Measurements from ENCODE around the gene ABCF3. TPM values are rescaled to one million over a fixed set of nuclear protein-coding genes. Genes with fewer than 3 reads are reported as not detected.

The ABCF3 gene
- total RNA-seq, 8 experiments from 2014 or later, result 21.6 to 67.9 (median 40.6) TPM

GRCh38 chr3:184181596-184181995, 4.4 kb upstream of the ABCF3 start:
- H3K4me3 ChIP-seq, result no peak overlapping the region
- in situ Hi-C loops (cut with MboI; ENCODE audit: low pct_unique_long_range_greater_than_20kb in 2 of 9, low sequenced_read_pairs in 9 of 9, unreplicated experiment in 9 of 9), result no loop called here
- 90 to 100% (median 97%) methylated on average over 1 to 6 of the region's 9 CpGs; no CpG with 5 or more reads in 5 of the 10 experiments for whole genome bisulfite sequencing, 10 experiments
- H3K27ac ChIP-seq, result no peak overlapping the region
- no peak for ATAC-seq (replicated peaks in 6 of 8)
- H3K4me1 ChIP-seq (replicated peaks in 1 of 2), result peaks cover 15 to 19% of the 10 kb centered on the region in 2 donors

- in situ Hi-C loops (cut with MboI; ENCODE audit: low pct_unique_long_range_greater_than_20kb in 2 of 9, low sequenced_read_pairs in 9 of 9, unreplicated experiment in 9 of 9), result no loop called here
- WGBS, 10 experiments, result 100% methylated on average over 1 of the region's 5 CpGs; no CpG with 5 or more reads in 9 of the 10 experiments
- Histone ChIP-seq H3K4me3 (no peak overlapping the region), H3K4me1 (replicated peaks in 1 of 2) (peaks cover 7 to 10% of the 10 kb centered on the region in 2 donors), H3K27ac (no peak overlapping the region)
- no peak for ATAC-seq (replicated peaks in 6 of 8)
Observed at GRCh38 chr3:184183679-184184078, 2.3 kb upstream of the ABCF3 start.

GRCh38 chr3:184184546-184185230, 1.3 kb upstream of the ABCF3 start:
- in situ Hi-C loops (cut with MboI; ENCODE audit: low pct_unique_long_range_greater_than_20kb in 2 of 9, low sequenced_read_pairs in 9 of 9, unreplicated experiment in 9 of 9), result no loop called here
- ATAC-seq (replicated peaks in 6 of 8), result no peak
- 57 to 100% (median 100%) methylated on average over 1 to 15 of the region's 18 CpGs; no CpG with 5 or more reads in 1 of the 10 experiments for WGBS, 10 experiments
- H3K4me3 ChIP-seq, result no peak overlapping the region
- peak overlapping the region; percentile 79 to 87 for H3K27ac ChIP-seq
- H3K4me1 ChIP-seq (replicated peaks in 1 of 2), result peaks cover 7 to 10% of the 10 kb centered on the region in 2 donors

- peak overlapping the region; percentile 79 to 87 for H3K27ac ChIP-seq
- peak overlapping the region; percentile 57 to 87 (median 68) for H3K4me3 ChIP-seq
- 0 to 21% (median 8%) methylated on average over 1 to 7 of the region's 55 CpGs; no CpG with 5 or more reads in 2 of the 10 experiments for WGBS, 10 experiments
- ATAC-seq (replicated peaks in 6 of 8), result peak; percentile 81 to 94 (median 91)
- H3K4me1 ChIP-seq (replicated peaks in 1 of 2), result peaks cover 7 to 10% of the 10 kb centered on the region in 2 donors
- in situ Hi-C loops (cut with MboI; ENCODE audit: low pct_unique_long_range_greater_than_20kb in 2 of 9, low sequenced_read_pairs in 9 of 9, unreplicated experiment in 9 of 9), result no loop called here
Observed at GRCh38 chr3:184185461-184186183, 377 bp upstream of the ABCF3 start.

GRCh38 chr3:184186902-184187207, 856 bp downstream of the ABCF3 start:
- ATAC-seq (replicated peaks in 6 of 8), result peak in 1 of 8 experiments; percentile 1
- Histone ChIP-seq H3K27ac (no peak overlapping the region), H3K4me1 (replicated peaks in 1 of 2) (peaks cover 7 to 10% of the 10 kb centered on the region in 2 donors), H3K4me3 (peak overlapping the region; percentile 57 to 87 (median 68))
- in situ Hi-C loops (cut with MboI; ENCODE audit: low pct_unique_long_range_greater_than_20kb in 2 of 9, low sequenced_read_pairs in 9 of 9, unreplicated experiment in 9 of 9), result no loop called here
- 0% methylated on average over 1 of the region's 3 CpGs; no CpG with 5 or more reads in 6 of the 10 experiments for WGBS, 10 experiments

GRCh38 chr3:184188080-184188479, 2.1 kb downstream of the ABCF3 start:
- ATAC-seq (replicated peaks in 6 of 8), result no peak
- in situ Hi-C loops (cut with MboI; ENCODE audit: low pct_unique_long_range_greater_than_20kb in 2 of 9, low sequenced_read_pairs in 9 of 9, unreplicated experiment in 9 of 9), result no loop called here
- no peak overlapping the region for H3K4me3 ChIP-seq
- peaks cover 7 to 10% of the 10 kb centered on the region in 2 donors for H3K4me1 ChIP-seq (replicated peaks in 1 of 2)
- 78 to 100% (median 92%) methylated on average over 1 to 7 of the region's 17 CpGs; no CpG with 5 or more reads in 3 of the 10 experiments for WGBS, 10 experiments
- H3K27ac ChIP-seq, result no peak overlapping the region

GRCh38 chr3:184189421-184189820, 3.4 kb downstream of the ABCF3 start:
- Histone ChIP-seq H3K27ac (no peak overlapping the region), H3K4me1 (replicated peaks in 1 of 2) (peaks cover 7 to 10% of the 10 kb centered on the region in 2 donors), H3K4me3 (no peak overlapping the region)
- in situ Hi-C loops (cut with MboI; ENCODE audit: low pct_unique_long_range_greater_than_20kb in 2 of 9, low sequenced_read_pairs in 9 of 9, unreplicated experiment in 9 of 9), result no loop called here
- WGBS, 10 experiments, result 80 to 100% (median 100%) methylated on average over 1 to 9 of the region's 13 CpGs; no CpG with 5 or more reads in 5 of the 10 experiments
- no peak for ATAC-seq (replicated peaks in 6 of 8)

- no peak overlapping the region for H3K27ac ChIP-seq
- WGBS, 10 experiments, result 100% methylated on average over 2 to 3 of the region's 10 CpGs; no CpG with 5 or more reads in 8 of the 10 experiments
- no peak for ATAC-seq (replicated peaks in 6 of 8)
- in situ Hi-C loops (cut with MboI; ENCODE audit: low pct_unique_long_range_greater_than_20kb in 2 of 9, low sequenced_read_pairs in 9 of 9, unreplicated experiment in 9 of 9), result no loop called here
- H3K4me1 ChIP-seq (replicated peaks in 1 of 2), result no peaks in the 10 kb centered on the region
- no peak overlapping the region for H3K4me3 ChIP-seq
Observed at GRCh38 chr3:184192889-184193288, 6.9 kb downstream of the ABCF3 start.

- no peak for ATAC-seq (replicated peaks in 6 of 8)
- H3K4me1 ChIP-seq (replicated peaks in 1 of 2), result no peaks in the 10 kb centered on the region
- no peak overlapping the region for H3K4me3 ChIP-seq
- in situ Hi-C loops (cut with MboI; ENCODE audit: low pct_unique_long_range_greater_than_20kb in 2 of 9, low sequenced_read_pairs in 9 of 9, unreplicated experiment in 9 of 9), result no loop called here
- no peak overlapping the region for H3K27ac ChIP-seq
- 29 to 100% (median 90%) methylated on average over 2 to 3 of the region's 9 CpGs; no CpG with 5 or more reads in 5 of the 10 experiments for WGBS, 10 experiments
Observed at GRCh38 chr3:184193991-184194539, 8.1 kb downstream of the ABCF3 start.

- no peak overlapping the region for H3K27ac ChIP-seq
- H3K4me1 ChIP-seq (replicated peaks in 1 of 2), result no peaks in the 10 kb centered on the region
- 60 to 100% (median 100%) methylated on average over 1 to 2 of the region's 6 CpGs; no CpG with 5 or more reads in 4 of the 10 experiments for WGBS, 10 experiments
- no peak for ATAC-seq (replicated peaks in 6 of 8)
- no peak overlapping the region for H3K4me3 ChIP-seq
- in situ Hi-C loops (cut with MboI; ENCODE audit: low pct_unique_long_range_greater_than_20kb in 2 of 9, low sequenced_read_pairs in 9 of 9, unreplicated experiment in 9 of 9), result no loop called here
Observed at GRCh38 chr3:184196536-184196935, 10.5 kb downstream of the ABCF3 start.

- no peaks in the 10 kb centered on the region for H3K4me1 ChIP-seq (replicated peaks in 1 of 2)
- no peak overlapping the region for H3K27ac ChIP-seq
- WGBS, 10 experiments, result 50 to 100% (median 72%) methylated on average over 1 to 6 of the region's 9 CpGs; no CpG with 5 or more reads in 5 of the 10 experiments
- no peak overlapping the region for H3K4me3 ChIP-seq
- in situ Hi-C loops (cut with MboI; ENCODE audit: low pct_unique_long_range_greater_than_20kb in 2 of 9, low sequenced_read_pairs in 9 of 9, unreplicated experiment in 9 of 9), result no loop called here
- ATAC-seq (replicated peaks in 6 of 8), result no peak
Observed at GRCh38 chr3:184198509-184198908, 12.5 kb downstream of the ABCF3 start.

GRCh38 chr3:184200825-184201224, 14.8 kb downstream of the ABCF3 start:
- H3K4me1 ChIP-seq (replicated peaks in 1 of 2), result no peaks in the 10 kb centered on the region
- in situ Hi-C loops (cut with MboI; ENCODE audit: low pct_unique_long_range_greater_than_20kb in 2 of 9, low sequenced_read_pairs in 9 of 9, unreplicated experiment in 9 of 9), result no loop called here
- no peak overlapping the region for H3K27ac ChIP-seq
- no peak for ATAC-seq (replicated peaks in 6 of 8)
- H3K4me3 ChIP-seq, result no peak overlapping the region

GRCh38 chr3:184203526-184203925, 17.5 kb downstream of the ABCF3 start:
- in situ Hi-C loops (cut with MboI; ENCODE audit: low pct_unique_long_range_greater_than_20kb in 2 of 9, low sequenced_read_pairs in 9 of 9, unreplicated experiment in 9 of 9), result no loop called here
- WGBS, 10 experiments, result 50 to 94% (median 66%) methylated on average over 2 to 5 of the region's 8 CpGs; no CpG with 5 or more reads in 4 of the 10 experiments
- no peak for ATAC-seq (replicated peaks in 6 of 8)
- no peaks in the 10 kb centered on the region for H3K4me1 ChIP-seq (replicated peaks in 1 of 2)
- no peak overlapping the region for H3K27ac ChIP-seq
- H3K4me3 ChIP-seq, result no peak overlapping the region
